Measurements from ENCODE around the gene COPB1. TPM values are rescaled to one million over a fixed set of nuclear protein-coding genes. Genes with fewer than 3 reads are reported as not detected.

The COPB1 gene, protein sequence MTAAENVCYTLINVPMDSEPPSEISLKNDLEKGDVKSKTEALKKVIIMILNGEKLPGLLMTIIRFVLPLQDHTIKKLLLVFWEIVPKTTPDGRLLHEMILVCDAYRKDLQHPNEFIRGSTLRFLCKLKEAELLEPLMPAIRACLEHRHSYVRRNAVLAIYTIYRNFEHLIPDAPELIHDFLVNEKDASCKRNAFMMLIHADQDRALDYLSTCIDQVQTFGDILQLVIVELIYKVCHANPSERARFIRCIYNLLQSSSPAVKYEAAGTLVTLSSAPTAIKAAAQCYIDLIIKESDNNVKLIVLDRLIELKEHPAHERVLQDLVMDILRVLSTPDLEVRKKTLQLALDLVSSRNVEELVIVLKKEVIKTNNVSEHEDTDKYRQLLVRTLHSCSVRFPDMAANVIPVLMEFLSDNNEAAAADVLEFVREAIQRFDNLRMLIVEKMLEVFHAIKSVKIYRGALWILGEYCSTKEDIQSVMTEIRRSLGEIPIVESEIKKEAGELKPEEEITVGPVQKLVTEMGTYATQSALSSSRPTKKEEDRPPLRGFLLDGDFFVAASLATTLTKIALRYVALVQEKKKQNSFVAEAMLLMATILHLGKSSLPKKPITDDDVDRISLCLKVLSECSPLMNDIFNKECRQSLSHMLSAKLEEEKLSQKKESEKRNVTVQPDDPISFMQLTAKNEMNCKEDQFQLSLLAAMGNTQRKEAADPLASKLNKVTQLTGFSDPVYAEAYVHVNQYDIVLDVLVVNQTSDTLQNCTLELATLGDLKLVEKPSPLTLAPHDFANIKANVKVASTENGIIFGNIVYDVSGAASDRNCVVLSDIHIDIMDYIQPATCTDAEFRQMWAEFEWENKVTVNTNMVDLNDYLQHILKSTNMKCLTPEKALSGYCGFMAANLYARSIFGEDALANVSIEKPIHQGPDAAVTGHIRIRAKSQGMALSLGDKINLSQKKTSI
- 100 to 1,000 TPM; 136 to 144 TPM for total RNA-seq

DNA sequence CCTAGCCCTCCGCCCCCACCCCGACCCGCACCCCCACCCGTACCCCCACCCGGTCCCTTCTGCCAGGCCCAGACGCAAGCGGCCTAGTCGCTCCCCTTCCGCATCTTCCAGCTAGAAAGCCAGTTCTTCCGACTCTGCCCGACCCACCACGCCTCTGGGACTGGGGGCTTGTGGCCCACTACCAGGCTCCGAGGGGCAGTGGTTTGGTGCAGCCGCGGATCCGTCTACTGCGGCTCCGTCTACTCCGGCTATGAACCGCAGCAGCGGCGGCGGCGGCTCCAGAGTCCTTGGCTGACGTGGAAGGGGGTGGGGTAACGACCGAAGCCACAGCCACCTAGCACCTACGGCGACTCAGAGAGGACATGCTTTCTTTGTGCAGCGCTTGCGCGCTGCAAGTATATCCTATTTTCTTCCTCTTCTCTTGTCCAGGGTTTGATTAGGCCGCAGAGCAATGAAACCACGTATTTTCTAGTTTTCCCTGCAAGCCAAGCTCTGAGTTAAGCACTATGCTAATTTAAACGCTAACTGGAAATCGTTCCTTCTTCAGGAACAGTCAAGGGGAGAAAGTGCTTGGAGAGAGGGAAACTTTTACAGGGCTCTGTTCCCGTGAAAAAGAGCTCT lies at the start of gene COPB1:
TSS of gene COPB1 (minus strand) at position 252 of the 621 bp plus-strand sequence. CDS start 883 bp downstream, outside the sequence.
- peaks cover 14 to 26% of the 10 kb centered on the region in 2 donors for H3K36me3 Mint-ChIP-seq (ENCODE audit: insufficient read depth in 2 of 2)
- ATAC-seq (replicated peaks in 1 of 2), result peak; percentile 98

GRCh38 chr11:14547440-14547839 lies 47.8 kb upstream of the COPB1 start:
- Mint-ChIP-seq H3K36me3 (ENCODE audit: insufficient read depth in 2 of 2) (peaks cover 6 to 12% of the 10 kb centered on the region in 2 donors), H3K27me3 (ENCODE audit: low read depth) (no peaks in the 10 kb centered on the region), H3K4me1 (ENCODE audit: low read depth) (peaks cover 41% of the 10 kb centered on the region), H3K4me3 (no peak overlapping the region), H3K9me3 (peaks cover 3% of the 10 kb centered on the region in 2 donors), H3K27ac (peak overlapping the region; percentile 72)
- DNase-seq, result no peak
- ATAC-seq (replicated peaks in 1 of 2), result no peak

More for the DNA sequence above, at the start of gene COPB1:
- Mint-ChIP-seq H3K27me3 (ENCODE audit: low read depth) (no peaks in the 10 kb centered on the region), H3K4me1 (ENCODE audit: low read depth) (peaks cover 49% of the 10 kb centered on the region), H3K4me3 (peak within 1 kb of the TSS; percentile 95 to 100), H3K27ac (peak within 1 kb of the TSS; percentile 99), H3K9me3 (no peaks in the 10 kb centered on the region)
- peak; percentile 94 for DNase-seq

- no peak for DNase-seq
- peaks cover 6 to 12% of the 10 kb centered on the region in 2 donors for H3K36me3 Mint-ChIP-seq (ENCODE audit: insufficient read depth in 2 of 2)
- peaks cover 3% of the 10 kb centered on the region in 2 donors for H3K9me3 Mint-ChIP-seq
- peaks cover 46% of the 10 kb centered on the region for H3K4me1 Mint-ChIP-seq (ENCODE audit: low read depth)
- peak overlapping the region; percentile 24 to 50 for H3K4me3 Mint-ChIP-seq
- no peaks in the 10 kb centered on the region for H3K27me3 Mint-ChIP-seq (ENCODE audit: low read depth)
- peak; percentile 59 to 74 for ATAC-seq (replicated peaks in 1 of 2)
- peak overlapping the region; percentile 86 for H3K27ac Mint-ChIP-seq
Measured at GRCh38 chr11:14546672-14547071, 47.1 kb upstream of the COPB1 start.

DNA sequence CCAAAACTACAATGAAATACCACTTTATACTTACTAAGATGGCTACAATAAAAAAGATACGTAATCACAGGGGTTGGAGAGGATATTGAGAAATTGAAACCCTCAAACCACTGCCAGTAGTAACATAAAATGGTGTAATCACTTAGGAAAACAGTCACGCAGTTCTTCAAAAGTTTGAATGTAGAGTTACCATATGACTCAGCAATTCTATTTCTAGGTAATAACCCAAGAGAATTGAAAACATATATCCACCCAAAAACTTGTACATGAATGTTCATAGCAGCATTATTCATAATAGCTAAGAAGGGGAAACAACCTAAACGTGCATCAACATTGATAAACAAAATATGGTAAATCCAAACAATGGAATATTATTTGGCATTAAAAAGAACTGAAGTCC lies 45.0 kb upstream of the COPB1 start:
- peaks cover 63% of the 10 kb centered on the region for H3K4me1 Mint-ChIP-seq (ENCODE audit: low read depth)
- H3K27me3 Mint-ChIP-seq (ENCODE audit: low read depth), result no peaks in the 10 kb centered on the region
- peak overlapping the region; percentile 23 to 94 for H3K4me3 Mint-ChIP-seq
- DNase-seq (no peak), ATAC-seq (replicated peaks in 1 of 2) (peak; percentile 82 to 83)
- peak overlapping the region; percentile 98 for H3K27ac Mint-ChIP-seq
- peaks cover 3% of the 10 kb centered on the region in 2 donors for H3K9me3 Mint-ChIP-seq
- H3K36me3 Mint-ChIP-seq (ENCODE audit: insufficient read depth in 2 of 2), result peaks cover 6 to 12% of the 10 kb centered on the region in 2 donors

GRCh38 chr11:14543260-14543659 lies 43.6 kb upstream of the COPB1 start:
- Mint-ChIP-seq H3K27me3 (ENCODE audit: low read depth) (no peaks in the 10 kb centered on the region), H3K9me3 (peaks cover 3% of the 10 kb centered on the region in 2 donors), H3K27ac (peak overlapping the region; percentile 50), H3K4me3 (no peak overlapping the region), H3K36me3 (ENCODE audit: insufficient read depth in 2 of 2) (peaks cover 6 to 12% of the 10 kb centered on the region in 2 donors), H3K4me1 (ENCODE audit: low read depth) (peaks cover 71% of the 10 kb centered on the region)
- no peak for DNase-seq
- ATAC-seq (replicated peaks in 1 of 2), result no peak

DNA sequence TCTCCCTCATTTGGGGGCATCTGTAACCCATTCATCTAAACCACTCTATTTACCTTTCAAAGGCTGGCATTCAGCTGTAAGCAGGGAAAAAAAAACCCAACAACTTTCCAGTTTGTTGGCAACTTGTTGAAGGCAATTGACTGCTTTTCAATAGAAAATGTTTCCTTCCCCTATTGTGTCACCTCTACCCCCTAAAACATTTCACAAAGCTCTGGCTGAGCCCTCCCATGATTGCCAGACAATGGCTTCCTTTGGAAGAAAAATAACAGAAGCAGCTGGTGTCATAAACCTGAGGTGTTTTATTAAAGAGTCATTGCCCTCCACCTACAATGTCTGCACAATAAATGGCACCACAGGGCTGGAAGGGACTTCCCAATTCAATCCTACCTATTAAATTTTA lies 42.7 kb upstream of the COPB1 start:
- Mint-ChIP-seq H3K27me3 (ENCODE audit: low read depth) (no peaks in the 10 kb centered on the region), H3K9me3 (peaks cover 3% of the 10 kb centered on the region in 2 donors), H3K4me3 (no peak overlapping the region), H3K4me1 (ENCODE audit: low read depth) (peaks cover 75% of the 10 kb centered on the region), H3K36me3 (ENCODE audit: insufficient read depth in 2 of 2) (peaks cover 6 to 12% of the 10 kb centered on the region in 2 donors), H3K27ac (peak overlapping the region; percentile 17)
- no peak for DNase-seq
- ATAC-seq (replicated peaks in 1 of 2), result no peak

DNA sequence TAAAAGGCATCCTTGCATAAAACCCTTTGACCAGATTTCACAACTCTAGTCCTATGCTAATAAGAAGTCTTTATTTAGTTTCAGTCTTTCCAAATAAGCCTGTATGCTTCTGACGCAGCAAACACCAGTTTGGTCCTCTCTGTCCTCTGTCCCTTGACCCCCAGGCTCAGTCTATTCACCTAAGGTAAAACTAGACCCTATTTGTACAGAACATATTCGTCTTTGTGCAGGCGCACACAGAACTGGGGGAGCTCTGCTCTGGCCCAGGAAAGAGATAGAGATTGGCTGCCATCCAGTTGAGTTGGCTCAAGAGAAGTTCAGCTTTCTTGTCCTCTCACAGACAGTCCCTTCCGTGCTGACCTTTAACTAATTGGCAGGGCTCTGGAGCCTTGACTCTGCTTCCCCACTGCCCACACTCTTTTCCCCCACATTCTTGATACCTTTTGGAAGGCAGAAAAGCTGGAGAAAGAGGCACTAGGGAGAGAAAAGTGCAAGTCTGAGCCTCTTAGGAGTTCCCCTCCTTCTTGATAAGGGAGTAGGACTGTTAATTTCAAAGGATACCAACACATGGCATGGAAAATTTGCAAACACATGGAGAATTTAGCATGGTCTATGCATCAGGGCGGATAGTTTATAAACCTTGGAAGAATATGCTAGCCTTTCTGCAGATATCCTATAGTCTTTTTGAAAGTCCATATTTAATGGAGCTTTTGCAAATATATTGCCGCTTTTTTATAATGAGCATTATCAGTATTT lies 41.8 kb upstream of the COPB1 start:
- Mint-ChIP-seq H3K4me3 (no peak overlapping the region), H3K4me1 (ENCODE audit: low read depth) (peaks cover 73% of the 10 kb centered on the region), H3K36me3 (ENCODE audit: insufficient read depth in 2 of 2) (peaks cover 6 to 9% of the 10 kb centered on the region in 2 donors), H3K9me3 (peaks cover 3% of the 10 kb centered on the region in 2 donors), H3K27ac (no peak overlapping the region), H3K27me3 (ENCODE audit: low read depth) (no peaks in the 10 kb centered on the region)
- ATAC-seq (replicated peaks in 1 of 2), result no peak
- DNase-seq, result no peak

- Mint-ChIP-seq H3K4me3 (peak overlapping the region; percentile 25 to 62), H3K27me3 (ENCODE audit: low read depth) (no peaks in the 10 kb centered on the region), H3K4me1 (ENCODE audit: low read depth) (peaks cover 60% of the 10 kb centered on the region), H3K36me3 (ENCODE audit: insufficient read depth in 2 of 2) (peaks cover 3 to 5% of the 10 kb centered on the region in 2 donors), H3K27ac (peak overlapping the region; percentile 4), H3K9me3 (peaks cover 2 to 3% of the 10 kb centered on the region in 2 donors)
- ATAC-seq (replicated peaks in 1 of 2), result peak in 1 of 2 donors; percentile 12
- no peak for DNase-seq
Measured at GRCh38 chr11:14539982-14540421, 40.4 kb upstream of the COPB1 start.

DNA sequence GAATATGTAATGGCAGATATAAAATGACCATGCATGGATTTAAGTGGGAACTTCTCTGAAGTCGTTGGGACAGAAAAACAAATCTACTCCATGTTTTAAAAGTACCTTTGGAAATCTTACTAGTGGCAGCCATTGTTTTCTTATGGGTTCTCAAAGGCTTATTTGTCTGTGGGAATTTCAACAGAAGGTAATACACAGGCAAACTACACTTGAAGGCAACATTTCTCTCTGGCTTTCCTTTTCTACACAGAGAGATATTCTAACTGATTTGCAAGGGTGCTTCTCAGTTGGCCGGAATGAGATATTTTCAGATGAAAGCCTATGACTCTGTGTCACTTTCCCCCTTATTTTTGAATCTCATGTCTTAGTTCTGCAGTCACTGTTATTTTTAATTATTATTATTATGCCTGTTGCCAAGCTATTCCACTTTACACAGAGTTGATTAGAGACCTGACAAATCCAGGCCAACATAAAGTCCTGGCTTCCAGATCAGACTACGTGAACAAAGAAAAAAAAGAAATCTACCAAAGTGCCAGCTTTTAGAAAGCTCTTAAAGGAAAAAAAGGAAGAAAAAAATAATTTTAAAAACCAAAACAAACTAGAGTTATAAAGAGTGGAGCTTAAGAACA lies 39.4 kb upstream of the COPB1 start:
- Mint-ChIP-seq H3K36me3 (ENCODE audit: insufficient read depth in 2 of 2) (peaks cover 2% of the 10 kb centered on the region in 2 donors), H3K4me3 (no peak overlapping the region), H3K27me3 (ENCODE audit: low read depth) (no peaks in the 10 kb centered on the region), H3K9me3 (no peaks in the 10 kb centered on the region), H3K4me1 (ENCODE audit: low read depth) (peaks cover 51% of the 10 kb centered on the region), H3K27ac (peak overlapping the region; percentile 18)
- ATAC-seq (replicated peaks in 1 of 2) (no peak), DNase-seq (no peak)

DNA sequence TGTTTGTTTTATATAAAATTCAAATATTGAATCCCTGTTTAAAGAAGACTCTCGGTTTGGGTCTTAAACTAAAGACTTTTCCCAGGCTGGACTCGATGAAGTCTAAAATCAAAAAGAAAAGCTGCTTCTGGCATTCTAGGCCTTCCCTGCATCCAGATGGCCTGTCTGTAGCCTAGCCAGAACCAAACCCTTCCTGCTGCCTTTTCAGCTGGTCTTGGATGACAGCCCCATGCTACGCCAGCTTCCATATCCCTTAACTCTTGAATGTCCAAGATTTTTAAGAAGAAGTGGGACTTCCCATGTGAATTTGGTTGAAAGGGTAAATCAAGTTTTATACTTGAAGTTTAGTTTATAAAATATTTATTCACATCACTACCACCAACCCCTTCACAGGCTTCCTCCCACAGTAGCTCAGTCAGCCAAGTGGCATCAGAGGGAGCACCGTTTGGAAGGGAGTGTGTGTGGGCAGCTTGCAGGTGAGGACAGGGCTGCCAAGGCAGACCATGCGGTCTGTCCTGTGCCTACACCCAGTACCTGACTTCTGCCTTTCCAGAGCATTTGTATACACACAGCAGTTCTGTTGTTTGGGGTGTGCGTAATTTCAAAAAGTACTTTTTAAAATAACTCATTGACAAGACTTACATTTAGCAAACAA lies 38.8 kb upstream of the COPB1 start:
- Mint-ChIP-seq H3K4me3 (no peak overlapping the region), H3K36me3 (ENCODE audit: insufficient read depth in 2 of 2) (peaks cover 2% of the 10 kb centered on the region in 2 donors), H3K9me3 (no peaks in the 10 kb centered on the region), H3K4me1 (ENCODE audit: low read depth) (peaks cover 47% of the 10 kb centered on the region), H3K27me3 (ENCODE audit: low read depth) (no peaks in the 10 kb centered on the region), H3K27ac (peak overlapping the region; percentile 65)
- ATAC-seq (replicated peaks in 1 of 2) (no peak), DNase-seq (no peak)

DNA sequence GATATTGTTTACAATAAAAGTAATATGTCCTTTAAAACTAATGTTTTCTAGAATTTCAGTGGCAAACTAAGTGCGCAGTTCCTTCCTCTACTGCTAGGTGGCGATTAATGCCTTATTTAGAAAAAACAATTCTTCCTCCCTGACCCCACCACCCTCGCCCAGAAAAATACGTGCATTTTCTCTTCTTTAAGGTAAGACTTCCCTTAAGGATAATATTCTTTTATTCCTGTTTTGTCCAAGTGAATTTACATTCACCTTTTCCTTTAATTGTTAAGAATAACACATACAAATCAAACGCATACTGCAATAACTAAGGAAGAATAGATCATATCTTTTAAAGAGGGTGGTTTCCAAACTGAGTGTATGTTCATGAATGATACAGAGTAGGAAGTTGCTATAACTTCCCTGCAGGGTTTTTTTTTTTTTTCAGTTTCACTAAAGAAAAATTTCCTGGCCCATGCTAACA lies 37.6 kb upstream of the COPB1 start:
- H3K36me3 Mint-ChIP-seq (ENCODE audit: insufficient read depth in 2 of 2), result peaks cover 0 to under 1% of the 10 kb centered on the region in 2 donors
- ATAC-seq (replicated peaks in 1 of 2) (peak; percentile 89 to 92), DNase-seq (peak; percentile 40 to 43)
- peaks cover 44% of the 10 kb centered on the region for H3K4me1 Mint-ChIP-seq (ENCODE audit: low read depth)
- no peaks in the 10 kb centered on the region for H3K27me3 Mint-ChIP-seq (ENCODE audit: low read depth)
- peak overlapping the region; percentile 76 for H3K27ac Mint-ChIP-seq
- H3K9me3 Mint-ChIP-seq, result no peaks in the 10 kb centered on the region
- peak overlapping the region; percentile 65 to 79 for H3K4me3 Mint-ChIP-seq

Data from activated T-cell treated with anti-CD3 and anti-CD28 coated beads, Interleukin-2, amount 50 U/mL, for 72 hours (primary cell).